ENCODE measurements around the gene KLHL12.

KLHL12 gene

GRCh38 chr1:202967684-202968281, 40.7 kb upstream of the KLHL12 start:
- TF ChIP-seq CTCF (IDR thresholded peaks at IDR 0.05; ENCODE audit: insufficient read depth, low read length, missing control alignments) = no peak
- no peak for DNase-seq (ENCODE audit: low read depth, low spot score)
- POLR2A ChIA-PET = no interaction called here
- peak overlapping the region; percentile 87 for H3K4me3 ChIP-seq (ENCODE audit: low read depth, low read length)
- CTCF ChIA-PET = interaction anchor here (0.8 to 3.6 kb wide), 15 partner anchors 8 to 300 kb away, joined by 3 to 16 read pairs (median 5); partner anchors contain the start of genes KLHL12, RABIF and TMEM183A

GRCh38 chr1:202966006-202966898, 39.2 kb upstream of the KLHL12 start:
- no peak for DNase-seq (ENCODE audit: low read depth, low spot score)
- TF ChIP-seq CTCF (IDR thresholded peaks at IDR 0.05; ENCODE audit: insufficient read depth, low read length, missing control alignments) = no peak
- H3K4me3 ChIP-seq (ENCODE audit: low read depth, low read length) = peak overlapping the region; percentile 87
- CTCF ChIA-PET = interaction anchor here (0.9 to 3.6 kb wide), 3 partner anchors 32 to 301 kb away, joined by 4 to 16 read pairs (median 5); no protein-coding TSS in a partner anchor
- POLR2A ChIA-PET = no interaction called here

GRCh38 chr1:202965422-202965821, 38.4 kb upstream of the KLHL12 start:
- ChIA-PET CTCF (interaction anchor here (0.9 to 3.6 kb wide), 2 partner anchors 33 to 71 kb away, joined by 4 to 16 read pairs; no protein-coding TSS in a partner anchor), POLR2A (interaction anchor here (1.4 kb wide), 1 partner anchor 42 kb away, joined by 4 read pairs; the partner anchor contains the start of gene TMEM183A)
- no peak for TF ChIP-seq CTCF (IDR thresholded peaks at IDR 0.05; ENCODE audit: insufficient read depth, low read length, missing control alignments)
- DNase-seq (ENCODE audit: low read depth, low spot score) = no peak
- no peak overlapping the region for H3K4me3 ChIP-seq (ENCODE audit: low read depth, low read length)

- H3K4me3 ChIP-seq (ENCODE audit: low read depth, low read length) = no peak overlapping the region
- no peak for TF ChIP-seq CTCF (IDR thresholded peaks at IDR 0.05; ENCODE audit: insufficient read depth, low read length, missing control alignments)
- CTCF ChIA-PET = no interaction called here
- no peak for DNase-seq (ENCODE audit: low read depth, low spot score)
- POLR2A ChIA-PET = interaction anchor here (1.4 kb wide), 1 partner anchor 42 kb away, joined by 4 read pairs; the partner anchor contains the start of gene TMEM183A
Measured at GRCh38 chr1:202964791-202965410, 37.9 kb upstream of the KLHL12 start.

GRCh38 chr1:202961220-202961880, 34.3 kb upstream of the KLHL12 start:
- H3K4me3 ChIP-seq (ENCODE audit: low read depth, low read length) = no peak overlapping the region
- TF ChIP-seq CTCF (IDR thresholded peaks at IDR 0.05; ENCODE audit: insufficient read depth, low read length, missing control alignments) = no peak
- CTCF ChIA-PET = no interaction called here
- no peak for DNase-seq (ENCODE audit: low read depth, low spot score)
- POLR2A ChIA-PET = no interaction called here

Measured in AG04449 (cell line).